HG02798 (cell line): ENCODE results near the gene MAG.

Experiments
- ATAC-seq: cut with Tn5 transposase; IDR thresholded peaks from one replicate; pipeline ENCODE4 v1.9.1; 2021; ENCODE audit warnings: mild to moderate bottlenecking; ENCODE audit not compliant: unreplicated experiment, poor library complexity

The MAG gene

GRCh38 chr19:35296644-35297514 lies 4.9 kb downstream of the MAG start:
- no peak for ATAC-seq

- no peak for ATAC-seq
These were observed 5.5 kb downstream of the MAG start for GRCh38 chr19:35297515-35297848.

GRCh38 chr19:35297922-35298321 lies 6.0 kb downstream of the MAG start:
- ATAC-seq, result no peak

- no peak for ATAC-seq
These were observed 6.6 kb downstream of the MAG start for GRCh38 chr19:35298561-35298972.

GRCh38 chr19:35299523-35300338 lies 7.8 kb downstream of the MAG start:
- ATAC-seq, result no peak

GRCh38 chr19:35300339-35300649 lies 8.3 kb downstream of the MAG start:
- no peak for ATAC-seq

GRCh38 chr19:35301961-35302360 lies 10.0 kb downstream of the MAG start:
- ATAC-seq, result no peak

- ATAC-seq, result no peak
These were observed 10.5 kb downstream of the MAG start for GRCh38 chr19:35302446-35302845.

GRCh38 chr19:35303357-35303915 lies 11.5 kb downstream of the MAG start:
- no peak for ATAC-seq

- no peak for ATAC-seq
These were observed 12.1 kb downstream of the MAG start for GRCh38 chr19:35304036-35304435.

GRCh38 chr19:35305181-35305580 lies 13.2 kb downstream of the MAG start:
- no peak for ATAC-seq

GRCh38 chr19:35306473-35307246 lies 14.7 kb downstream of the MAG start:
- no peak for ATAC-seq

GRCh38 chr19:35307931-35308330 lies 16.0 kb downstream of the MAG start:
- ATAC-seq, result no peak

GRCh38 chr19:35308910-35309309 lies 16.9 kb downstream of the MAG start:
- ATAC-seq, result no peak

GRCh38 chr19:35309481-35310279 lies 17.7 kb downstream of the MAG start:
- ATAC-seq, result no peak

- no peak for ATAC-seq
These were observed 18.4 kb downstream of the MAG start for GRCh38 chr19:35310331-35310730.

GRCh38 chr19:35310811-35311465 lies 19.0 kb downstream of the MAG start:
- ATAC-seq, result no peak

GRCh38 chr19:35311901-35312665 lies 20.1 kb downstream of the MAG start:
- no peak for ATAC-seq

GRCh38 chr19:35313587-35313986 lies 21.6 kb downstream of the MAG start:
- ATAC-seq, result no peak
